ENCODE data around the gene ABHD18.
"Not testable (repeated sequence)": the region's sequence is repeated elsewhere in the genome, so short reads cannot be mapped to it uniquely, and the experiment has no call there.

Gene ABHD18

GRCh38 chr4:127965062-127965802 is at the start of gene ABHD18, which contains the start of gene MFSD8:
ABHD18 (plus strand) TSS chr4:127965406; CDS start chr4:127982956, 17,550 bp downstream.
MFSD8 (minus strand) TSS chr4:127965173; CDS start chr4:127965133, 40 bp downstream.
- peak; percentile 99 for DNase-seq (ENCODE audit: low spot score)

- DNase-seq (ENCODE audit: low spot score), result no peak
Observed at GRCh38 chr4:127916512-127916911, 48.7 kb upstream of the ABHD18 start.

- DNase-seq (ENCODE audit: low spot score), result no peak
Observed at GRCh38 chr4:127917151-127917550, 48.1 kb upstream of the ABHD18 start.

- DNase-seq (ENCODE audit: low spot score), result no peak
Observed at GRCh38 chr4:127920521-127920920, 44.7 kb upstream of the ABHD18 start.

- no peak for DNase-seq (ENCODE audit: low spot score)
Observed at GRCh38 chr4:127922226-127922625, 43.0 kb upstream of the ABHD18 start.

GRCh38 chr4:127925720-127926119 is 39.5 kb upstream of the ABHD18 start:
- not testable (repeated sequence) for DNase-seq (ENCODE audit: low spot score)

- no peak for DNase-seq (ENCODE audit: low spot score)
Observed at GRCh38 chr4:127930175-127930574, 35.0 kb upstream of the ABHD18 start.

GRCh38 chr4:127931836-127932235 is 33.4 kb upstream of the ABHD18 start:
- not testable (repeated sequence) for DNase-seq (ENCODE audit: low spot score)

GRCh38 chr4:127936974-127937373 is 28.2 kb upstream of the ABHD18 start:
- DNase-seq (ENCODE audit: low spot score), result peak; percentile 3

- no peak for DNase-seq (ENCODE audit: low spot score)
Observed at GRCh38 chr4:127957105-127957504, 8.1 kb upstream of the ABHD18 start.

- no peak for DNase-seq (ENCODE audit: low spot score)
Observed at GRCh38 chr4:127959794-127960193, 5.4 kb upstream of the ABHD18 start.

GRCh38 chr4:127963633-127964398 is 1.4 kb upstream of the ABHD18 start:
- DNase-seq (ENCODE audit: low spot score), result not testable (repeated sequence)

GRCh38 chr4:127964426-127965061 is 662 bp upstream of the ABHD18 start:
- peak; percentile 20 for DNase-seq (ENCODE audit: low spot score)

GRCh38 chr4:127965803-127966175 is 583 bp downstream of the ABHD18 start:
- peak; percentile 61 for DNase-seq (ENCODE audit: low spot score)

- no peak for DNase-seq (ENCODE audit: low spot score)
Observed at GRCh38 chr4:127967141-127967775, 2.1 kb downstream of the ABHD18 start.

- no peak for DNase-seq (ENCODE audit: low spot score)
Observed at GRCh38 chr4:127968586-127968985, 3.4 kb downstream of the ABHD18 start.

GRCh38 chr4:127970925-127971324 is 5.7 kb downstream of the ABHD18 start:
- DNase-seq (ENCODE audit: low spot score), result not testable (repeated sequence)

GRCh38 chr4:127975121-127975770 is 10.0 kb downstream of the ABHD18 start:
- no peak for DNase-seq (ENCODE audit: low spot score)

GRCh38 chr4:127978930-127979329 is 13.7 kb downstream of the ABHD18 start:
- DNase-seq (ENCODE audit: low spot score), result no peak

GRCh38 chr4:127982445-127982844 is 17.2 kb downstream of the ABHD18 start:
- no peak for DNase-seq (ENCODE audit: low spot score)

GRCh38 chr4:127985989-127986388 is 20.8 kb downstream of the ABHD18 start:
- DNase-seq (ENCODE audit: low spot score), result no peak

- no peak for DNase-seq (ENCODE audit: low spot score)
Observed at GRCh38 chr4:127988638-127989037, 23.4 kb downstream of the ABHD18 start.
